Daoy (cell line): ENCODE data around the gene CKAP2L. TPM values are rescaled to one million over a fixed set of nuclear protein-coding genes. Genes with fewer than 3 reads are reported as not detected.
A peak's percentile ranks its signal among the peaks of the same experiment; 100 is the strongest.

Source experiments
- DNase-seq: peaks from one replicate; pipeline ENCODE4 v3.0.0-alpha.2; 2015; ENCODE audit warnings: low read depth
- total RNA-seq: library from RNA; depleted of rRNA; stranded (reverse); fragments of >200 nt; shearing (Covaris generic); gene quantifications from 2 replicates; pipeline ENCODE4 v1.2.3, GENCODE V29; 2014; rRNA removed

Gene CKAP2L
- 25.5 and 31.7 TPM in 2 replicates for total RNA-seq

DNA sequence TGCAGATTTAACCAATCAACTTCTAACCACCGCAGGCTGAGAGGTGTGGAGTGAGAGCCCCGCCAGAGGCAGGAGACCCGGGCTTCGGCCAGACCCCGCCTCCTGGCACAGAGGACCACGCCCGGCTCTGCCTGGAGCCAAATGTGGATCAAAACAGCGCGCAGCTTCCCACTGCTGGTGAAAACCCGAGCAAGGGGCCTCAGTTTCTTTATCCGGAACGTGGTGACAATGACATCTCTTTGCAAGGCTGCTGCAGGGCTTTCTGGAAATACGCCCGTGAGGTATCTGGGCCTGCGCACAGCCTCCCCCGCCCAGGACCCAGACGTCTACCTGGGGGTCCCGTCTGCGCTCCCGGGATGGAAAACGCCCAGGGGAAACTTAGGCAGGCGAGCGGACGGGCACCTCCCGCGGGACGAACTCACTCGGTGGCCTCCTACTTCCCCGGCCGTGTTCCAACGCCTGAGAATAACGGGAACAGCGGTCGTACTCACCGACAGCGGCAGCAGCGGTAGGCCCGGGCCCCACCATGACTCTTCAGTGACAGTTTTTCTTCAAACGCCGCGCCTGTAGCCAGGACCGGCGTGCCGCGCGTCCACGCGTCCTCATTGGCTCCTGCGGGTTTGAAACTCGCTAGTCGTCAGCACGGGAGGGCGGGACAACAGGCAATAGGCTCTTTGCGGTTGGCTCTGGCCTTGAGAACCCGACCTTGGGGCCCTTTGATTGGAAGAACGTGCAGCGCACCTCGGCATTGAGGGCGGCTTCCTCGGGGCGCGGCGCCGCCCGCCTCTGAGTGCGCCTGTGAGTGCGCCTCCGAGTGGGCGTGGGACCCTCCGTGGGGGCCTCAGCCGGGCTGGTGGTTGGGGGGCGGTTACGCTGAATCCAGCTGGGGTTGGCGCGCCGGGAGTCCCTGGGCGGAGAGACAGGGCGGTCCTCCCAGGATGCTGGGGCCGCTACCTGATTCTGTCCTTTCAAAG, at the start of gene CKAP2L:
Gene CKAP2L (minus strand): TSS at position 539 of the 974 bp plus-strand sequence. CDS start 11 bp downstream, at position 528.
- peak; percentile 99 for DNase-seq

- DNase-seq, result no peak
These were observed 49.0 kb upstream of the CKAP2L start for GRCh38 chr2:112813280-112813966.

- DNase-seq, result peak; percentile 73
These were observed 48.2 kb upstream of the CKAP2L start for GRCh38 chr2:112812318-112813267.

DNA sequence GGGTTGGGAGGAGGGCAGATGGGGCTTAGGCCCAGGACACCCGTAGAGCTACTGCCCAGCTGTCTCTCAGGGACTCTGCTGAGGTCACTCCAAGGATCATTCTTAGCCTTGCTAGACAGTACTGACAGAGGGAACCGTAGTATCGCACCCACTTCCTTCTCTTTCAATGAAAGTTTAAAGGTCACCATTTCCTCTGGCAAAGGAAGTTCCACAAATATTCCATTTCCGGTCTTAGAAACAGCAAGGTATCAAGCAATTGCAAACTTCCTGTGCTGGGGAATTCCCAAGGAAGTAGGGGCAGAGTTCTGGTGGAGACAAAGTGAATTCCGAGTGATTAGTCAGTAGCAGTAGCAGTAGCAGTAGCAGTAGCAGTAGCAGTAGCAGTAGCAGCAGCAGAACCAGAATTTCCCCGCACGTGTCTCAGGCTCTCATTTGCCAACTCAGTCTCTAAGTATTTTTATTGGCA, 47.5 kb upstream of the CKAP2L start:
- peak; percentile 88 for DNase-seq

- no peak for DNase-seq
These were observed 46.9 kb upstream of the CKAP2L start for GRCh38 chr2:112811276-112811831.

GRCh38 chr2:112809112-112809511, 44.7 kb upstream of the CKAP2L start:
- no peak for DNase-seq

DNA sequence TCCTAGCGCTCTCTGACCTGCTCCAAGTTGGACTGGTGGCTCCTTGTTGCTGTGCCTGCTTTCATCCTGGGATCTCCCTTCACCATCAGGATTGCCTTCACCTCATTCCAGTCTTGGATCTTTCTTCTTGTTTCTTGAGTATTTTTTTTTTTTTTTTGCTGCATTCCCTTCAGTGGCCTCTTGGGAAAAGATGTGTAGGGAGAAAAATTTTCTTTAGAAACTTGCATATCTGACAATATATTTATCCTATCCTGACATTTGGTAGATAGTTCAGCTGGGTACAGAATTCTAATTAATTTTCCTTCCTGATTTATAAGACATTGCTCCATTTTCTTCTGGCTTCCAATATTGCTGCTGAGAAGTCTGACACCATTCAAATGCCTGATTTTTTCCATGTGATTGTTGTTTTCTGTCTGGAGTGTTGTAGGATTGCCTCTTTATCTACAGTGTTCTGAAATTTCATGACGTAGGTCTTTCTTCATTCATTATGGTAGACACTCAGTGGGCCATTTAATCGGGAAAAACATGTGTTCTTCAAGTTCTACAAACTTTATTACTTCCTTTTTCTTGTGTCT, 42.9 kb upstream of the CKAP2L start:
- no peak for DNase-seq

GRCh38 chr2:112805542-112805941, 41.1 kb upstream of the CKAP2L start:
- no peak for DNase-seq

- DNase-seq, result peak; percentile 52
These were observed 39.5 kb upstream of the CKAP2L start for GRCh38 chr2:112803691-112804521.

- DNase-seq, result no peak
These were observed 36.6 kb upstream of the CKAP2L start for GRCh38 chr2:112800881-112801583.

DNA sequence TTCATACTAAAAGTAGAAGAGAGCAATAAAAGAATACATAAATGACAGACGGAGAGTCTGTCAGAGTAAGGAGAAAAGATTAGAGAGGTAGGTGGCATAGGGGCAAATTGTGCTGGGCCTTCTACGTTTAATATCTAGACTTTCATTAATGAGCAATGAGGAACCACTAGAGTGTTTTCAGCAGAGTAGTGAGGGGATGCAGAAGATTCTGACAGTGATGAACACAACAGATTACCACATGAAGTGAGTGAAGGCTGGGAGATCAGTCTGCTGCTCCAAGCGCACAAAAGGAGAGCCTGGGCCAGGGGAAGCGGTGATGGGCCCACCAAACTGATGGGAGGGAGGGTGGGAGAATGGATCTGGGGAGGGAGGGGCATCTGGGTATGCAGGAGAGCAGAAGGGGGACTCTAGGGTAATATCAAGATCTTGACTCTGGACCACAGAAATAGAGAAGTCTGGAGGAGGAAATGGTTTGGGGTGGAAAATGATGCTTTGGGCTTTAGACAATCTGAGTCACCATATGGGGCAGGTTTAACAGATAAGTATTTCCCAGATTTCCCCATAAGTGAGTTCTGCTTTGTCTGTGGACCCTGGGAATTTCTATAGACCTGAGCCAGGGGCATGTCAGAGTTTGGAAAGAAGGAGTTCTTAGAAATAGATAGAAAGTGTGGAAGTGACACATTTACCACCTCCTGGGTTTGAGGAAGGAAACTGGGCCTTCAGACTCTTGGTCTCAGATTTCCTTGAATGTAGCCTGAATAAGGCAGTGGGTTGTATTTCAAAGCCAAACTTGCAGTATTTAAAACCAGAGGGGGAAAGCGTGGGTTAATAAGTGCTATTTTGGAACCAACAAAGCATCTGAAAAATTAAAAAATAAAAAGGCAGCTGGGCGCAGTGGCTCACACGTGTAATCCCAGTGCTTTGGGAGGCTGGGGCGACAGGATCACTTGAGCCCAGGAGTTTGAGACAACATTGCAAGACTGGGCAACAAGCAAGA, 34.9 kb upstream of the CKAP2L start:
- no peak for DNase-seq

- no peak for DNase-seq
These were observed 32.1 kb upstream of the CKAP2L start for GRCh38 chr2:112796486-112796885.

GRCh38 chr2:112795774-112796173, 31.4 kb upstream of the CKAP2L start:
- DNase-seq, result no peak

- DNase-seq, result no peak
These were observed 30.4 kb upstream of the CKAP2L start for GRCh38 chr2:112794841-112795240.

- peak; percentile 68 for DNase-seq
These were observed 29.8 kb upstream of the CKAP2L start for GRCh38 chr2:112794131-112794733.

- DNase-seq, result no peak
These were observed 29.1 kb upstream of the CKAP2L start for GRCh38 chr2:112793449-112793978.

DNA sequence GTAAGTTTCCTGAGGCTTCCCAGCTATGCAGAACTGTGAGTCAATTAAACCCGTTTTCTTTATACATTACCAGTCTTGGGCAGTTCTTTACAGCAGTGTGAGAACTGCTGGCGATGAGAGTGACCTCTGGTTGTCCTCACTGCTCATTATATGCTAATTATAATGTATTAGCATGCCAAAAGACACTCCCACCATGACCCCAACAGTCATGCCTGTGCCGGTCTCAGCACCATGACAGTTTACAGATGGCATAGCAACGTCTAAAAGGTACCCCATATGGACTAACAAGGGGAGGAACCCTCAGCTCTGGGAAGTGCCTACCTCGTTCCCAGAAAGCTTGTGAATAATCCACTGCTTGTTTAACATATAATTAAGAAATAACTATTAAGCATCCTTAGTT, 28.0 kb upstream of the CKAP2L start:
- no peak for DNase-seq
